Urothelium cell line (cell line): Measurements from ENCODE around the gene USP5.

Experiments
- DNase-seq: peaks from one replicate; pipeline ENCODE4 v3.0.0; 2011; ENCODE audit warnings: low spot score, mixed read lengths
- FAIRE-seq: peaks from 2 replicates; lab custom pipeline; 2011; peaks lifted over from hg19 to GRCh38; lab: Jason Lieb, UNC

Gene USP5

GRCh38 chr12:6824901-6825381 is 27.0 kb upstream of the USP5 start:
- FAIRE-seq = peak; percentile 9

GRCh38 chr12:6825398-6826124 is 26.4 kb upstream of the USP5 start:
- FAIRE-seq = peak; percentile 82
- DNase-seq = peak; percentile 85

More at GRCh38 chr12:6824901-6825381, 27.0 kb upstream of the USP5 start:
- no peak for DNase-seq

GRCh38 chr12:6826125-6826733 is 25.7 kb upstream of the USP5 start:
- DNase-seq = no peak
- FAIRE-seq = no peak

- DNase-seq (no peak), FAIRE-seq (no peak)
Measured at GRCh38 chr12:6826734-6827436, 25.1 kb upstream of the USP5 start.

- peak; percentile 91 for DNase-seq
- FAIRE-seq = peak; percentile 99
Measured at GRCh38 chr12:6827437-6827911, 24.5 kb upstream of the USP5 start.

GRCh38 chr12:6827982-6828780 is 23.8 kb upstream of the USP5 start, which contains the start of gene P3H3:
TSS of gene P3H3 (plus strand) at chr12:6828407. CDS start at chr12:6828441, 34 bp downstream.
- DNase-seq (peak; percentile 68), FAIRE-seq (peak; percentile 77)

- FAIRE-seq = peak; percentile 74
- peak; percentile 64 for DNase-seq
Measured at GRCh38 chr12:6828781-6829535, 23.0 kb upstream of the USP5 start.

GRCh38 chr12:6829536-6830220 is 22.3 kb upstream of the USP5 start:
- FAIRE-seq = no peak
- peak; percentile 71 for DNase-seq

- FAIRE-seq (peak; percentile 48), DNase-seq (no peak)
Measured at GRCh38 chr12:6830286-6830890, 21.6 kb upstream of the USP5 start.

GRCh38 chr12:6830999-6831398 is 21.0 kb upstream of the USP5 start:
- FAIRE-seq (no peak), DNase-seq (no peak)

GRCh38 chr12:6831450-6831995 is 20.4 kb upstream of the USP5 start:
- DNase-seq (no peak), FAIRE-seq (peak; percentile 27)

GRCh38 chr12:6832125-6832524 is 19.8 kb upstream of the USP5 start:
- no peak for DNase-seq
- FAIRE-seq = no peak

- DNase-seq = no peak
- FAIRE-seq = no peak
Measured at GRCh38 chr12:6833189-6833890, 18.6 kb upstream of the USP5 start.

- DNase-seq = no peak
- no peak for FAIRE-seq
Measured at GRCh38 chr12:6834254-6834653, 17.7 kb upstream of the USP5 start.

- no peak for FAIRE-seq
Measured at GRCh38 chr12:6834873-6835272, 17.1 kb upstream of the USP5 start.

GRCh38 chr12:6836851-6837250 is 15.1 kb upstream of the USP5 start:
- DNase-seq (no peak), FAIRE-seq (no peak)

More at GRCh38 chr12:6834873-6835272, 17.1 kb upstream of the USP5 start:
- DNase-seq = no peak

GRCh38 chr12:6837370-6838060 is 14.4 kb upstream of the USP5 start:
- DNase-seq = no peak
- no peak for FAIRE-seq
